Superior temporal gyrus (tissue), 1 donor: ENCODE measurements around the gene MTUS2.

ENCODE experiments used
- DNase-seq: peaks from one replicate; pipeline ENCODE4 v3.0.0-alpha.2; 2016; ENCODE audit errors: extremely low spot score

MTUS2 gene

GRCh38 chr13:29484796-29485195 is 664.7 kb downstream of the MTUS2 start:
- no peak for DNase-seq

- DNase-seq, result no peak
Measured at GRCh38 chr13:29486551-29486950, 666.4 kb downstream of the MTUS2 start.

- DNase-seq, result no peak
Measured at GRCh38 chr13:29487466-29488454, 667.6 kb downstream of the MTUS2 start.

- DNase-seq, result no peak
Measured at GRCh38 chr13:29489650-29490560, 669.8 kb downstream of the MTUS2 start.

GRCh38 chr13:29490561-29490885 is 670.4 kb downstream of the MTUS2 start:
- no peak for DNase-seq

GRCh38 chr13:29491248-29491647 is 671.1 kb downstream of the MTUS2 start:
- DNase-seq, result no peak

- no peak for DNase-seq
Measured at GRCh38 chr13:29493796-29494195, 673.7 kb downstream of the MTUS2 start.

GRCh38 chr13:29494520-29494919 is 674.4 kb downstream of the MTUS2 start:
- DNase-seq, result no peak

GRCh38 chr13:29496241-29496712 is 676.1 kb downstream of the MTUS2 start:
- DNase-seq, result no peak

- DNase-seq, result no peak
Measured at GRCh38 chr13:29497137-29497654, 677.1 kb downstream of the MTUS2 start.

- DNase-seq, result no peak
Measured at GRCh38 chr13:29498426-29499040, 678.4 kb downstream of the MTUS2 start.

GRCh38 chr13:29499506-29500165 is 679.5 kb downstream of the MTUS2 start:
- DNase-seq, result no peak

GRCh38 chr13:29500386-29500785 is 680.2 kb downstream of the MTUS2 start:
- no peak for DNase-seq

- DNase-seq, result no peak
Measured at GRCh38 chr13:29501674-29502073, 681.5 kb downstream of the MTUS2 start.

- DNase-seq, result no peak
Measured at GRCh38 chr13:29502391-29503008, 682.4 kb downstream of the MTUS2 start.

- no peak for DNase-seq
Measured at GRCh38 chr13:29503041-29503837, 683.1 kb downstream of the MTUS2 start.

GRCh38 chr13:29504691-29505090 is 684.6 kb downstream of the MTUS2 start:
- no peak for DNase-seq

GRCh38 chr13:29505511-29505910 is 685.4 kb downstream of the MTUS2 start:
- DNase-seq, result no peak

GRCh38 chr13:29505950-29506349 is 685.8 kb downstream of the MTUS2 start:
- no peak for DNase-seq

GRCh38 chr13:29507356-29507755 is 687.2 kb downstream of the MTUS2 start:
- DNase-seq, result peak; percentile 16
